Spleen (tissue), 7 donors: Measurements from ENCODE around the gene MAP1A.

Experiments used
- CTCF ChIP-seq, 11 experiments: fragments of 200-600 bp in 7 of 11; fragments of 450-650 bp in 4 of 11; sonication (generic) in 4 of 11; IDR thresholded peaks in 8 of 11; conservative IDR thresholded peaks in 3 of 11; 1 replicate in 7 of 11; 2 replicates in 4 of 11; pipeline versions ENCODE4 v1.4.0 to v1.8.0; 2016 to 2021; ENCODE audit warnings: antibody characterized with exemption in 11 of 11, inconsistent platforms in 4 of 11, mild to moderate bottlenecking in 1 of 11
- POLR2AphosphoS5 ChIP-seq, 3 donors: sonication (generic); formaldehyde crosslinking; IDR thresholded peaks; one replicate each; pipeline ENCODE4 v1.5.1; 2017; ENCODE audit warnings: antibody characterized with exemption in 3 of 3
- donor health status: DM: no; HTN: no; CAD: no; lungs with moderate emphysema.
- donor health status: DM: no; HTN: no; CAD: no.
- donor health status: DM: no; HTN: no; CAD: no.

- TF ChIP-seq CTCF (IDR thresholded peaks at IDR 0.05 in 8 of 11, conservative IDR thresholded peaks at IDR 0.05 in 3 of 11) (no peak), POLR2AphosphoS5 (IDR thresholded peaks at IDR 0.05) (no peak)
Measured at GRCh38 chr15:43522247-43522646, 4.8 kb downstream of the MAP1A start.
